Bone marrow (tissue), 2 donors: ENCODE data around the gene ODC1.
"Not testable (repeated sequence)": the region's sequence is repeated elsewhere in the genome, so short reads cannot be mapped to it uniquely, and the experiment has no call there.

ENCODE experiments used
- DNase-seq, 2 donors: peaks; one replicate each; lab custom pipeline; 2025; lab: John Stamatoyannopoulos, UW

ODC1 gene

GRCh38 chr2:10447895-10448575 lies at the start of gene ODC1:
TSS of gene ODC1 (minus strand) at chr2:10448327. CDS start at chr2:10445032, 3,295 bp downstream.
- DNase-seq: peak; percentile 83 to 91

GRCh38 chr2:10497797-10498251 lies 49.7 kb upstream of the ODC1 start:
- DNase-seq: no peak

- DNase-seq: no peak
Measured at GRCh38 chr2:10495988-10496313, 47.8 kb upstream of the ODC1 start.

- DNase-seq: no peak
Measured at GRCh38 chr2:10495311-10495987, 47.3 kb upstream of the ODC1 start.

- DNase-seq: no peak
Measured at GRCh38 chr2:10494351-10495066, 46.4 kb upstream of the ODC1 start.

- no peak for DNase-seq
Measured at GRCh38 chr2:10493634-10494281, 45.6 kb upstream of the ODC1 start.

GRCh38 chr2:10493075-10493633 lies 45.0 kb upstream of the ODC1 start:
- no peak for DNase-seq

- DNase-seq: no peak
Measured at GRCh38 chr2:10490806-10491291, 42.7 kb upstream of the ODC1 start.

GRCh38 chr2:10489842-10490555 lies 41.9 kb upstream of the ODC1 start:
- no peak for DNase-seq

- DNase-seq: not testable (repeated sequence)
Measured at GRCh38 chr2:10488142-10488541, 40.0 kb upstream of the ODC1 start.

GRCh38 chr2:10487741-10488104 lies 39.6 kb upstream of the ODC1 start:
- DNase-seq: not testable (repeated sequence)

GRCh38 chr2:10487081-10487740 lies 39.1 kb upstream of the ODC1 start:
- no peak for DNase-seq

GRCh38 chr2:10486601-10487079 lies 38.5 kb upstream of the ODC1 start:
- DNase-seq: no peak

GRCh38 chr2:10486091-10486490 lies 38.0 kb upstream of the ODC1 start:
- DNase-seq: no peak

- DNase-seq: no peak
Measured at GRCh38 chr2:10482913-10483312, 34.8 kb upstream of the ODC1 start.

GRCh38 chr2:10482460-10482859 lies 34.3 kb upstream of the ODC1 start:
- DNase-seq: no peak

- DNase-seq: no peak
Measured at GRCh38 chr2:10481666-10482157, 33.6 kb upstream of the ODC1 start.

- no peak for DNase-seq
Measured at GRCh38 chr2:10481055-10481665, 33.0 kb upstream of the ODC1 start.

GRCh38 chr2:10480359-10480949 lies 32.3 kb upstream of the ODC1 start:
- no peak for DNase-seq

- no peak for DNase-seq
Measured at GRCh38 chr2:10478916-10479315, 30.8 kb upstream of the ODC1 start.
